Measurements from ENCODE around the gene DDB1. TPM values are rescaled to one million over a fixed set of nuclear protein-coding genes. Genes with fewer than 3 reads are reported as not detected.

DDB1 gene
- total and polyA plus RNA-seq, 9 of the 15 experiments (the other 6 are each of a cell fraction or from before 2014, with no cell fraction given), result 172 to 361 (median 266) TPM

GRCh38 chr11:61367406-61367805 is 34.5 kb upstream of the DDB1 start (continued):
- no peak for TF ChIP-seq BRCA1 (IDR thresholded peaks at IDR 0.05)
- no peak for TF ChIP-seq BRCA1 (CRISPR knock-in tag; IDR thresholded peaks at IDR 0.05)
- no peak for TF ChIP-seq BCOR (IDR thresholded peaks at IDR 0.05)
- 0 out of 2 replicates have a peak, but pooled peaks have one; percentile 36 for TF ChIP-seq FOXM1 (IDR thresholded peaks at IDR 0.05; ENCODE audit: low read depth)
- no peak for TF ChIP-seq FOXM1 (CRISPR knock-in tag; IDR thresholded peaks at IDR 0.05; ENCODE audit: low read depth)
- peak; percentile 83 for TF ChIP-seq CBFA2T3 (IDR thresholded peaks at IDR 0.05)
- no peak for TF ChIP-seq BRF1 (IDR thresholded peaks at IDR 0.05; ENCODE audit: borderline replicate concordance, extremely low read depth, insufficient read length)
- TF ChIP-seq PHB2 (IDR thresholded peaks at IDR 0.05; ENCODE audit: low read depth), result no peak
- no peak for TF ChIP-seq ATF2 (CRISPR knock-in tag; IDR thresholded peaks at IDR 0.05)
- TF ChIP-seq ZNF24 (IDR thresholded peaks at IDR 0.05), result no peak
- TF ChIP-seq TSC22D4 (tag; IDR thresholded peaks at IDR 0.05), result no peak
- TF ChIP-seq CBX2 (IDR thresholded peaks at IDR 0.05; ENCODE audit: insufficient read depth, low read length, poor library complexity, severe bottlenecking), result no peak
- no peak for TF ChIP-seq NFIX (CRISPR knock-in tag; IDR thresholded peaks at IDR 0.05; ENCODE audit: low read depth)
- TF ChIP-seq ZC3H4 (CRISPR knock-in tag; IDR thresholded peaks at IDR 0.05; ENCODE audit: borderline replicate concordance), result no peak
- TF ChIP-seq ZNF668 (CRISPR knock-in tag; IDR thresholded peaks at IDR 0.05), result no peak
- no peak for TF ChIP-seq IRF1 (CRISPR knock-in tag; IDR thresholded peaks at IDR 0.05; ENCODE audit: borderline replicate concordance)
- TF ChIP-seq ZNF354B (CRISPR knock-in tag; IDR thresholded peaks at IDR 0.05), result no peak
- no peak for TF ChIP-seq USF2 (CRISPR knock-in tag; IDR thresholded peaks at IDR 0.05)
- no peak for TF ChIP-seq PREB (CRISPR knock-in tag; IDR thresholded peaks at IDR 0.05)
- TF ChIP-seq HDAC8 (tag; IDR thresholded peaks at IDR 0.05), result no peak
- no peak for TF ChIP-seq ATF4 (CRISPR knock-in tag; IDR thresholded peaks at IDR 0.05)
- no peak for TF ChIP-seq E2F8 (IDR thresholded peaks at IDR 0.05; ENCODE audit: low read depth, partially characterized antibody)
- no peak for TF ChIP-seq LARP7 (IDR thresholded peaks at IDR 0.05)
- TF ChIP-seq ZC3H11A (IDR thresholded peaks at IDR 0.05; ENCODE audit: low read depth, low read length), result no peak
